NT2/D1 (cell line): ENCODE results near the gene MCCC1.

ENCODE experiments used
- SUZ12 ChIP-seq: IDR thresholded peaks from 2 replicates; pipeline ENCODE4 v1.6.1; 2011; ENCODE audit not compliant: insufficient read length, insufficient read depth; ENCODE audit errors: extremely low read depth
- YY1 ChIP-seq: IDR thresholded peaks from 2 replicates; pipeline ENCODE4 v1.6.1; 2011; ENCODE audit not compliant: insufficient read length, insufficient read depth

GRCh38 chr3:183094711-183095110 is 4.6 kb downstream of the MCCC1 start:
- no peak for TF ChIP-seq SUZ12
- TF ChIP-seq YY1 = no peak
